NCI-H2171 treated with DMSO at 0.1 percent for 48 hours (cell line): ENCODE results near the gene HECW1.
"Not testable (repeated sequence)": the region's sequence is repeated elsewhere in the genome, so short reads cannot be mapped to it uniquely, and the experiment has no call there.

Source experiments
- DNase-seq: peaks from one replicate; lab custom pipeline; 2025; lab: John Stamatoyannopoulos, UW

The HECW1 gene

DNA sequence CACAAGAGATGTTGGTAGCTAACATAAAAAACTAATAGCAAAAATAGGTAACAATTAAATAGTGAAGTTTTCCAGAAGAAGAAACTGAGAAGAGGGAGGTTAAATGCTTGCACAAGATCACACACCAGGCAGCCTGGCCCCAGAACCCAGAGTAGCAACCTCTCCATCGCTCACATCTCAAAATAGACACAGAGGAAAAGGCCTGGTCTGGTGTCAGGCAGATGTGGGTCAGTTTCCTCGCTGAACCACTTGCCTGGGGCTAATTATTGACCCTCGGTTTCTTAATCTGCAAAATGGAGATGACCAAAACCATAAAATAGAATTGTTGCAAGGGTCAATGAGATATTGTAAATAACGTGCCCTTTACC is 425.9 kb downstream of the HECW1 start:
- DNase-seq, result no peak

DNA sequence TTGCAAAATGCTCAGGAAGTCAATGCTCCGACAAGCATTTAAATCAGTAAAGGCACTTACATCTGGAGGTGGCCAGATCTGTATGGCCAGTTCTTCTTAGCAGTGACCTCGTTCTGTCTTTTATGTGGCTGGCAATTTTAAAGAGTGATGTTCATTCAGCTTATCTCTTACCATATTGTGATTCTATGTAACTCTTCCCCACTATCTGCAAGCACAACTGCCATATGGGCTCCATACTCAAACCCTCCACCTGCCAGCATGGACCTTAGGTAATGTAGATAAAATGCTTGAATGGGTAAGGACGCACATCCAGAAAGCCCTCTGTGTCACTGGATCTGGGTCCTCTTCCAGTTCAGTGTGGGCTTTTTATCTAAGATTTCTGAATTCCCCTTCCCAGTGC is 428.0 kb downstream of the HECW1 start:
- no peak for DNase-seq

DNA sequence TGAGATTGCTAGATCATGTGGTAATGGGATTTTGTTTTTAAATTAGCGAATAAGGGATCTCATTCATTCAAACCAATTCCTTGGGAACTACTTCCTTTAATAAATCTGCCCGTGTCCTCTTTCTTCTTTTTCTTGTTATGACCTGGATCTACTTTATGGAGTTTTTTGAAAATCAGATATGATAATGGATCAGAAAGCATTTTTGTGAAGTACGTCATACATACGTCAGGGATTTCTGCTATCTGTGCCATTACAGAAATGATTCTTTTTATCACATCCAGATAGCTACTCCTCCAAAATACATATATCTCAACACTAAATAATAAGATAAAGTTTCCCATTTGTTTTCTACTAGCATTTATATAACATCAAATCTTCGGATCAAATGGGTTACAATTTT is 430.3 kb downstream of the HECW1 start:
- no peak for DNase-seq

DNA sequence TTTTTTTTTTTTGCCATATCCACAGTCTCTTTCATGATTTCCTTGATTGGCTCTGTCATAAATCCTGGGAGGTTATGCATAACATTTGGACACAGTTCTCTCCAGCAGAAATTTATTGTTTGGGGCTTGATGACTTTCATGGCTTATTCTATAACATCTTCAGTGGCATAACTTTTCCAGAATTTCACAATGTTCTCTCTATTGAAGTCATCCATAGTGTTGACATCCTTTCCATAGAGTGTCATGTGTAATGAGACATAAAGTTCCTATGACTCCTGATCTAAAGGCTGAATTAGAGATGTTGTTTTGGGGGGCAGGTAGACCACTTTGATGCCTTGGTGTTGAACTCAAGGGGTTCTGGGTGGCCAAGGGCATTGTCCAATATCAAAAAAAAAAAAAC is 433.8 kb downstream of the HECW1 start:
- DNase-seq, result no peak

DNA sequence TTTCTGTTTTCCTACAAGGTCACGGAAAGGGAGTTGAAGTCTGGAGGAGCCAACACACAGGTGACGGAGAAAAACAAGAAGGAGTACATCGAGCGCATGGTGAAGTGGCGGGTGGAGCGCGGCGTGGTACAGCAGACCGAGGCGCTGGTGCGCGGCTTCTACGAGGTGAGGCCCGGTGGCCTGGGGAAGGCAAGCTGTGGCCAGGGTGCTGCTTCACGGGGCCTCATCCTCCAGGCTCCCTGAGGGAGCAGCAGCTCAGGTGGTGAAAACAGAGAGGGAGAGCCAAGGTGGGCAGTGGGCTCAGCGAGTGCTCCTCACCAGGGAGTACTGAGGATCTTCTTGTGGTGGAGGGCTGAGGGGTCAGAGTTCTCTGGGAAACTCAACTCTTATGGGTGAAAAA is 438.0 kb downstream of the HECW1 start:
- DNase-seq, result no peak

DNA sequence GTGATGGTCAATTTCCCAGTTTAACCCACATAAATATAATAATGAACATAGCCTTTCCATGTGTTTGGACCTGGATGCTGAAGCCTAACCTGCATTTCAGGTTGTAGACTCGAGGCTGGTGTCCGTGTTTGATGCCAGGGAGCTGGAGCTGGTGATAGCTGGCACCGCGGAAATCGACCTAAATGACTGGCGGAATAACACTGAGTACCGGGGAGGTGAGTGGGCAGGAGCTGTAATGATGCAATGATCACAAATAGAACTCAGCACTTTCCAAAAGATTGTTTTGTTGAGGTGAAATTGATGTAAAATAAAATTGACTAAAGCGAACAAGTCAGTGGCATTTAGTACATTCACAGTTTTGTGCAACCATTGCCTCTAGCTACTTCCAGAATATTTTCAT is 439.7 kb downstream of the HECW1 start:
- no peak for DNase-seq

DNA sequence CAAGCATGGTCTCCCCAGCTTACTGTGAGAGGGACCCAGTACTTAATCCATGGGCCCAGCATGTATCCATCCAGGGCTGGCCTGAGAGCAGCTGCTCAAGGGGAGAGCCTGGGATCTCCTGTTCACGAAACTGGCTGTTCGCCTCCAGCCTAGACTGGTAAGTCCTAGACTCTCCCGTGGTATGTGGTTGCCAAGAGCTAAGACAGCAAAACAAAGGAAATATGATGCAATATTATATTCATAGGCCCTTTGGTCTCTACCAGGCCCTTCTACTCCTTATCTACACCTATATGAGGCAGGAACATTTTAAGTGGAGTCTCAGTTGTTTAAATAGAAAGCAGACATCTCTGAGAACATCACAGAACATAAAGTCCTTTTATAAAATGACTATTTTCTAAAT is 441.6 kb downstream of the HECW1 start:
- DNase-seq, result no peak

DNA sequence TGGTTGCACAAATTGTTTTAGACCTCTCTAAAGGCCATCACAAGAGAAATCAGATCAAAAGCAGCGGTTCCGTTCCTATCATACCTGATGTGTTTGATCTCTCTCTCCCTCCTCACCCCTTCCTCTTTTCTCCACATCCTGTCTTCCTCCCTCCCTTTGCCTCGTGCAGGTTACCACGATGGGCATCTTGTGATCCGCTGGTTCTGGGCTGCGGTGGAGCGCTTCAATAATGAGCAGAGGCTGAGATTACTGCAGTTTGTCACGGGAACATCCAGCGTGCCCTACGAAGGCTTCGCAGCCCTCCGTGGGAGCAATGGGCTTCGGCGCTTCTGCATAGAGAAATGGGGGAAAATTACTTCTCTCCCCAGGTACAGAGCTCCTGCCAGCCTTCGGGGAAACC is 442.0 kb downstream of the HECW1 start:
- DNase-seq, result no peak

DNA sequence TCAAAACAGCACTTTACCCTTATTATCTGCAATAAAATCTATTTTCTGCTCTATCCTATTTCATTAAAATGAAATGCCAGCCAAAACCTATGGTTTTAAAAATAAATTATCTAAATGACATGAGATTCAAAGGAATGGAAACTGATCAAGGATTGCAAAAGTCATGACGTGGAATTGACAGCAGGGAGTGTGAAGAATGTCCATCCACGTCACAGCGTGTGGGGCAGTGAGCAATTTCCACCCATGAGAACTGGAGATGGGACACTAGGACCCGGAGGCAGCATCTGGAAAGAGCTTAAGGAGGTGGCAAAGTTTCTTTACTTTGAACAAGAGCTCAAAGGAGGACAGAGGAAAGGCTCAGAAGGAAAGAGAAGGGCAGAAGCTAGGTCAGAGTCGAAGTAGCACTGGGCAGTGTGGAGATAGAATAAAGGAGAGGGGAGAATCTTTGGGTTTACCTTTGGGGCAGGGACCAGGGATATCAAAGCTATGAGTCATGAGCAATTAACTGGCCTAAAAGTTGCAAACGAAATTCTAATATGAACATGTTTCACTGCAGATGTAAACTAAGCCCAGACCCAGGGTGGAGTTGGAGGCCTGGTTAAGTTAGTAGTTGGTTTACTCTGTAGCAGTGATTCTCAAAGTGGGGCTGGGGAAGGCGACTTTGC is 445.5 kb downstream of the HECW1 start:
- no peak for DNase-seq

DNA sequence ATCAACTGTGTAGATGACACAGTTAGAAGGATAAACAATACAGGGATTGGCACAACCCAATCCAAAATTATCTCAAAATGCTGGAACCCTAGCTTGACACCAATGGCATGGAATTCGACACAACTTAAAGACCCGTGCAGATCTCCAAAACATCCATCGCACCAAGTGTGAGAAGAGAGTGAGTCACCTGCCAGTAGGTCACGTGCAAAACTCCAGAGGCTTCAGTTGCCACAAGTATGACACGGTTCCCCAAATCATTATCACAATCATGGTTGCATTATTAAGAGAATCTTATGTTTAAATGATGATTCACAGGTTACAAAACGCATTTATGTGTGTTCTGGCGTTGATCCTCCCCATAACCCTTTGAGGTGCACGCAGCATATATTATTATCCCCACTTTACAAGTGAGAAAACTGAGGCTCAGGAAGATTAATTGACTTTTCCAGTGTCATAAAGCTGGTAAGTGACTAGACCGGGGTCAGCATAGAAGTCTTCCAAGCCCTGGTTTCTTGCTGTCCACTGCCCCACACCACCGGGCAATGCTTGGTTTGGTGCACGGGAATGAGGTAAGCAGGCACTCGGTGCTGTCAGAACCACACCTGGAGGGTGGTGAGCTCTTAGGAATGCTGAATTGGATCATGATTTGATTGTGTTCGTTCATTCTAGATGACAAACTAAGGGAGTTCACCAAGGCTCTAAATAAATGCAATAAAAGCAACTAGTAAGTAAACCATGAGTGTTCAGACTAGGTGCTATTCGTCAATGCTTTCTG is 446.9 kb downstream of the HECW1 start:
- DNase-seq, result no peak

DNA sequence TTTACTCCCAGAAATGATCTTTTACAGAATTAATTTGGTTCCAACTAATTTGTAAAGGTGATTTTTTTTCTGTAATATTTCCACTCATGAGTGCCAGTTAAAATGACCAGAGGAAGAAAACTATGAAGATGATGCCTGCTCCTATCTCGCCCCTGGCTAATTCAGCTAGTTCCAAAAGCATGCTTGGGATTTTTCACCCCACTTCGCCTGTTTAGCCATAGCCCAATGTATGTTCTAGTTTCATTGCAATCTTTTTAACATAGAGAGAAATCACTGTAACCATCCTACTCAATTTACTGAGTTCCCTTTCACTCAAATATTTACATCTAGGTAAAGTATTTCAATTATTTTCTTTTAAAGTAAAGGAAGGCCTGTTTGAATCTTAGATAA is 447.5 kb downstream of the HECW1 start:
- DNase-seq, result no peak

DNA sequence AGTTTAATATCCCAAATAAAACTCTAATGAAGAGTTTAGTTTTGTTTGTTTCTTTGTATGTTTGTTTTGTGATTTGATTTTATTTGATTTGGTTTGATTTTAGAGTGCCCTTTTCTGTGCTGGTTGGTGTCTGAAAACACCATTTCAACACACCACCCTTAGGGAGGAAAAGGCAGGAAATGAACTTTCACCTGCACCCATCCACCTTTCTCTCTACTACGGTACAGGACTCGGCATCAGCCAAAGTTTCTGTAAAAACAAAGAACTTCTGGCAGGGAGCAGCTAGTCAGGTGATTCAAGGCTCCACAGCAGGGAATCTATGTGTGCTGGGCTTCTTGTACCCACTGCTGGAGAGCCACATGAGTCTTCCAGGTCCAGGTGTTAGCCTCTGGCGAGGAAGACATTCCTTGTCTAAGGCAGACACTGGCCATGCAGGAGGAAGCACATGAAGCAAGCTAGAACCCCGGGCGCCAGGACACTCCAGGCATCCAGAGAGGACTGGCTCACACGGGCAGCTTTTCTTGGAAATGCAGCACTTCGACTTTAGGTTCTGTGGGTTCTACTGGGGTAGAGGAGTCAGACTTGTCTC is 448.4 kb downstream of the HECW1 start:
- DNase-seq, result no peak

DNA sequence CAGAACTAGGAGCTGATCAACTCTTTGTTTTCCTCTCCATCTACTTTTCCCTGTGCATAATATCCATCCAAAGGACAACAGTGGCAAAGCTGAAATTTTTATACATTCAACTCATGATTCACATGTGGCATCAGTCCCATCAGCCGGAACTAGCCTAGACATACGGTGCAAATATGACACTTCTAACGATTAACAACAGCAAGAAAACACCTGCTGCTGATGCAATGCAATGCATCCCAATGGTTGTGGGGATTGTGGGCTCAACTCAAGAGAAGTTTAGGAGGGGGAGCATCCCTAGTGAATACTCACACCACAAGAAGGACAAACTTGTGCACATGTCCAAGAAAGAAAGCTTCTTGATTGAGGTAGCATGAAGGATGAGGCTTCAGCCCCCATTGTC is 449.9 kb downstream of the HECW1 start:
- no peak for DNase-seq

DNA sequence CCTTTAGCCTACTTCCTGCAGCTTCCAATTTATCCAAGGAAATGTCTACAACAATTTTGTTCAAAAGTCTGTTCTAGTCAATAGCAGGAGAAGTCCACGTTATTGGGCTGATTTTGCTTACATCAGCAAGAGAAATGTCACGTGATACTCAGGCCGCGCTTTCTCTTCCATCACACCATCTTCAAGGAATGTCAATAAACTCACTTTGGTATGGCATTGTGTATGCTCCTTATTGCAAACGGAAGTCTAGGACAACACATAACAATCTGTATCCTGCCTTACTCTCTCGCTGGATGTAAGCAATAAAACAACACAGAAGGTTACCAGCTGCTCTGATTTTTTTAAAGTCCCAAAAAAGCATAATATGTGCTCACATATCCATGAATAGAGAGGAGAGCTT is 453.3 kb downstream of the HECW1 start:
- no peak for DNase-seq

DNA sequence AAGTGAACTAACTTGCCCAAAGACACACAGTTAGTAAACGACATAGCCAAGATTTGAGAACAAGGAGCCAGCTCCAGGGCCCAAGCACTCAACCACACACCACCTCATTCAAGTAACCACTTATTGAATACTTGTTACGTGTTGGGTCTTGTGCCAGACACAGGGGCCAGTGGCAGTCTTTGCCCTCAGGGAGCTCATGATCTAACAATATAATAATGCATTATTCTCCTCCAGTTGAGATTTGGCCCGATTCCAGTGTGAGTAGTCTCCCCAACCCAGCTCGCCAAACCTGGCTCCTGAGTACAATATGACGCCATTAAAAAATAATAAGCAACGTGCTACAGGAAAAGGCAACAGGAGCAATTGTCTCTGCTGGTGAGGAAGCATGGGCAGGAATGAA is 456.1 kb downstream of the HECW1 start:
- peak; percentile 12 for DNase-seq

DNA sequence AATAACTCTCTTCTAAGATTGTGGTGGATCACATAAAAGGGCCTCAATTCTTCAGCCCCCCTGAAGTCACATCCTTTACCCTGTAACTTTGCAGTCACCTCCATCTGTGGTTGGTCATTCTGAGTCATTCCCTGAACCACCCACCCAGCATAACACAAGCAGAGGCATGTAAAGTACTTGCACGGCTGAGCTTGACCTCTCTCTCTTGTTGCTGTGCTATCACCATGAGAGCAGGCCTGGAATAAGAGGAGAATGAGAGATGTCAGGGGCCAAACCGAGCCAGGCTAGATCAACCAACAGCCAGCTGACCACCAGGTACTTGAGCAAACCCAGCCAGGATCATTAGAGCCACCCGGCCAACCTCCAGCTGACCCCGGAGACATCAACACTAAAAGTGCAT is 457.0 kb downstream of the HECW1 start:
- DNase-seq, result no peak

DNA sequence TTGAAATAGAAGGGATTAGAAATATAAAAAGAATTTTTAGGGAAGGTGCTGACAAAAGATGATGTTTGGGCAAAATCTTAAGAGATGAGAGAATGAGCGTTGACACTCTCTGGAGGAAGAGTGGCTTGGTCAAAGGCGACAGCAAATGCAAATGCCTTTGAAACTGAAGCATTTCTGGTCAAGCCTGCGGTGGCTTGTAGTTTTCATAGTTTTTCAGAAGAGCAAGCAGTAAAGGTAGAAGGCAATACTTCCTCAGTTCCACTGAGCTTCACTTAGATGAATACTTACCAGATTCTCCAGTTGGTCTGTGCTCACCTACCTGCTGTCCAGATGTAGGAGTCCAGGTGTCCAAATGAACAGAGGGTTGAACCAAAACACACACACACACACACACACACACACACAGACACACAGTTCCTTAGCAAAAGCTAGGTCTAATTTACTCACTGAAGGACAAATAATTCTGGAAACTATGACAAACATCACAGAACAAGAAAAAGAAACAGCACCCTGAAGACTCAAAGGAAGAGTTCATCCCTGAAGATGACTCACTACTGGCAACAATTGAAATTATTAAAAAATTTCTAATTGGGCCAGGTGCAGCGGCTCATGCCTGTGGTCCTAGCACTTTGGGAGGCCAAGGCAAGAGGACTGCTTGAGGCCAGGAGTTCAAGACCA is 458.4 kb downstream of the HECW1 start:
- no peak for DNase-seq

DNA sequence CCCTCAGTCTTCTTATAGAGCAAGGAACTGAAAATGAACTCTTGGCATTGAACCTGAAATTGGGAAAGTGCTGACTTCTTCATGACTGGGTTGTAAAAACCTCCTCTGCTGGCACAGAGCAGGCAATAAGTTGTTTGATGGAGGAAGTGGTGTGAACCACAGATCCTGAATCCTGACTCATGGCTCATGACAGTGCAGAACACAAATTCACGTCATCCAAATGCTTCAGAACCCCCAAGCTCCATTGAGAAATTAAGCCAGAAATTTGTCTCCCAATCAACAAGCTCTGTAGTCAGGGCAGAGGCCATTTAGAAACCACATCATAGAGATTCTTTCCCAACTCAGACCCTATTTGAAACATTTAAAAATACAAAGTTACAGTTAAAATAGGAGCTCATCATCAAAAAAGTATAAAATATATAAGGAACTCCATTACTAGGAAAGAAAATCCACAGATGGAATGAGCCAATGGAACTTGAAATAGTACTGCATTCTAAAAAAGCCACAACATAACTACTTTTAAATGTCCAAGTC is 460.1 kb downstream of the HECW1 start:
- no peak for DNase-seq

DNA sequence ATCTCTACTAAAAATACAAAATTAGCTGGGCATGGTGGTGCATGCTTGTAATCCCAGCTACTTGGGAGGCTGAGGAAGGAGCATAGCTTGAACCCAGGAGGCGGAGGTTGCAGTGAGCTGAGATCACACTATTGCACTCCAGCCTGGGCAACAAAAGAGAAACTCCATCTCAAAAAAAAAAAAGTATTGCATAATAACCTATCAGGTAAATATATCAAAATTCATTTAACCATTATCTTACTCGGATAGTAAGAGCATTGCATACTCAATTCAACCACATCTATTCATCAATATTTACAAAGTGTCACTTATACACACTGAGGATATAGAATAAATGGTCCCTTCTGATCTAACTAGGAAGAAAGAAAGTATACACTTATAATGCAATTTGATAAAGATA is 461.4 kb downstream of the HECW1 start:
- not testable (repeated sequence) for DNase-seq

DNA sequence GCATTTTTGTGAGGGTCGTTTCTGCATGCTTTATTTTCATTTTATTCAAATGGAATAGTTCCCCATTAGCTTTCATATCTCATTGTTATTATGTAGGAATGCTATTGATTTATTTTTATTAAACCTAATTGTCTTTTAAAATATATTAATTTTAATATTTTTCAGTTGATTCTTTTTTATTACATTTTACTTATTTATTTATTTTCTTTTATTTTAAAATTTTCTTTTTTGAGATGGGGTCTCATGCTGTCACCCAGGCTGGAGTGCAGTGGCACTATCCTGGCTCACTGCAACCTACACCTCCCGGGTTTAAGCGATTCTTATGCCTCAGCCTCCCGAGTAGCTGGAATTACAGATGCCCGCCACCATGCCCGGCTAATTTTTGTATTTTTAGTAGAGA is 463.1 kb downstream of the HECW1 start:
- no peak for DNase-seq

DNA sequence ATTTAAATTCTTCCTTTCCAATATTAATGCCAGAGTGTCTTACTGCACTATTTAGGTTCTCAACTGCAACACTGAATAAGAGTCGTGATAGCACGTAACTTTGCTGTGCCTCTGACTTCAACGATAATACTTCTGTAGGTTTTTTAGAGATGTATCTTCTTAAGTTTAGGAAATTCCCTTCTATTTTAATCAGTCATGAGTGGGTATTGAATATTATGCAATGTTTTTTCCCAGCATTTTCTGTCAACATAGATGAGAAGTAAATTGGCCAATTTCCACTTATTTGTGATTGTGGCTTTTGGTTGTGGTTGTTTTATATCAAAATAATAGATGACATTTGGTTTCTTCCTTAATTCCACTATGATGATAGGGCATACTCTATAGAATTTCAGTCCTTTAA is 463.8 kb downstream of the HECW1 start:
- no peak for DNase-seq

DNA sequence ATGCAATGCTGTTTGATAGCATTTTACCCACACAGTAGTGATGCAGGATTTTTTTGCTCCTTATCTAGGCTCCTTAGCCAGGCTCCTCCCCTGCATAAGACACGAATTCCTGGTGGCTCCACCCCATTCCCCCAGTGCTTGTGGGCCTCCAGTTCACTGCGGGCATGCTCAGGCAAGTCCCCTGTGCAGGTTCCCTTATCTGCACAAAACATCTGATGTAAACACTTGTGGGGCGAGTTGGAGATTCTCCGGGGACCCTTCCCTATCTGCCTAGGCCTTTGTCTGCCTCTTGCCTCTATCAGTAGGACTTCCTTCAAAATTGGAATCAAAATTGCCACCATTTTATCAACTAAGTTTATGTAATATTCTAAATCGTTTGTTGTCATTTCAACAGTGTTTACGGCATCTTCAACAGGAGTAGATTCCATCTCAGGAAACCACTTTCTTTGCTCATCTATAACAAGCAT is 465.1 kb downstream of the HECW1 start:
- DNase-seq, result peak; percentile 77
